ENCODE measurements around the gene MOK. TPM values are rescaled to one million over a fixed set of nuclear protein-coding genes. Genes with fewer than 3 reads are reported as not detected.

MOK gene
- total and polyA plus RNA-seq, 2 donors = 12.9 to 19.3 TPM

GRCh38 chr14:102225936-102226335 is 79.0 kb downstream of the MOK start:
- no peak overlapping the region for H3K27ac ChIP-seq (ENCODE audit: low read depth)
- 84% methylated on average over 15 of the region's 15 CpGs for WGBS
- H3K36me3 ChIP-seq (ENCODE audit: insufficient read depth) = peaks cover 2% of the 10 kb centered on the region
- no peaks in the 10 kb centered on the region for H3K4me1 ChIP-seq (ENCODE audit: insufficient read depth)
- H3K4me3 ChIP-seq (ENCODE audit: low read depth, low read length) = no peak overlapping the region
- no peak for DNase-seq (ENCODE audit: extremely low spot score)

GRCh38 chr14:102225386-102225785 is 79.6 kb downstream of the MOK start:
- H3K36me3 ChIP-seq (ENCODE audit: insufficient read depth) = peaks cover 2% of the 10 kb centered on the region
- no peak for DNase-seq (ENCODE audit: extremely low spot score)
- H3K27ac ChIP-seq (ENCODE audit: low read depth) = no peak overlapping the region
- H3K4me3 ChIP-seq (ENCODE audit: low read depth, low read length) = no peak overlapping the region
- H3K4me1 ChIP-seq (ENCODE audit: insufficient read depth) = no peaks in the 10 kb centered on the region
- WGBS = 94% methylated on average over 7 of the region's 7 CpGs

- H3K4me1 ChIP-seq (ENCODE audit: insufficient read depth) = no peaks in the 10 kb centered on the region
- H3K27ac ChIP-seq (ENCODE audit: low read depth) = no peak overlapping the region
- no peak for DNase-seq (ENCODE audit: extremely low spot score)
- H3K4me3 ChIP-seq (ENCODE audit: low read depth, low read length) = no peak overlapping the region
- WGBS = 89% methylated on average over 6 of the region's 6 CpGs
- H3K36me3 ChIP-seq (ENCODE audit: insufficient read depth) = peaks cover 2% of the 10 kb centered on the region
Observed at GRCh38 chr14:102223682-102224081, 81.3 kb downstream of the MOK start.

DNA sequence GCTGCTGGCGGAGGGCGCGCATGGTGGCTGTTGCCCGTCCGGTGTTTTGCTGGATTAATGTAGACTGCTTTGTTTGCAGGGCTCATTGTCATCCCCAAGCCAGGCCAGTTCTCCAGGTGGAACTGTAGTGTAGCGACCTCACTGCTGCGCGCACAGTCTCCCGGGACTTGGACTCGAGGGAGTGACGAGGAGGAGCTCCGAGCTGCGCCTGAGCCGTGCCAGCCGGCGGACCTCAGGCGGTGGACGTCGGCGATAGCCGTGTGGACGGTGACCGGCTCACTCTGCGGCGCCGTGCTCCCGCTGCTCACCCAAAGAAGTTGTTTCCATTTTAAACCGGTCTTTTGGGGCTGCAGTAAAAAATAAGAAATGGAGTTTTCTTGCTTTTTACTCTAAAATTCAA is 82.2 kb downstream of the MOK start:
- no peak overlapping the region for H3K4me3 ChIP-seq (ENCODE audit: low read depth, low read length)
- 96% methylated on average over 28 of the region's 28 CpGs for WGBS
- no peak for DNase-seq (ENCODE audit: extremely low spot score)
- no peaks in the 10 kb centered on the region for H3K4me1 ChIP-seq (ENCODE audit: insufficient read depth)
- H3K36me3 ChIP-seq (ENCODE audit: insufficient read depth) = peaks cover 2% of the 10 kb centered on the region
- no peak overlapping the region for H3K27ac ChIP-seq (ENCODE audit: low read depth)

DNA sequence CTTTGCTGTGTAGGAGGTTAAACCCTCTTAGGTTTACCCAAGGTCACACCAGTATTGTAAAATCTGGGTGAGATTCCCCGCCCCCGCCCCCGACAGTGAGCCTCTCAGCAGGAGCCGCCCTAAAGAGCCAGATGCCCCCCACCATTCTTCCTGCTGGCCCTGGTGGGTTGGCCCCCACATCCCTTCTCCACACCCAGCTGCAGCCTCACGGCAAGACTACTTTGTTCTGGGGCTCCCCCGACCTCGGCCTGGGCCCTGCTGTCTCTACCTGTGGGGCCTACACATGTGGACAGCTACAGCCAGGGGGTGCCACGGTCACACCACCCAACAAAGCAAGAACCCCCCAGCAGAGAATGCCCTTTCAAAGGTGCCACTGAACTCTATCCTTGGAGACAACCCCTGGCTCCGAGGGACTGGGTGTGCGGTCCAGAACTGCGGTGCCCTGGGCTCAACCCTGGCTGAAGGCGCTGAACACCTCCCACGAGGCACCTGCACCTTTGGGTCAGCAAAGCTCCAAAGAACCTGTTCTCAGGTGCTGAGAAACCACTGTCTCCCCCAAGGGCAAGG is 82.9 kb downstream of the MOK start:
- DNase-seq (ENCODE audit: extremely low spot score) = no peak
- H3K4me1 ChIP-seq (ENCODE audit: insufficient read depth) = no peaks in the 10 kb centered on the region
- no peaks in the 10 kb centered on the region for H3K36me3 ChIP-seq (ENCODE audit: insufficient read depth)
- no peak overlapping the region for H3K4me3 ChIP-seq (ENCODE audit: low read depth, low read length)
- H3K27ac ChIP-seq (ENCODE audit: low read depth) = no peak overlapping the region
- 87% methylated on average over 13 of the region's 13 CpGs for WGBS

DNA sequence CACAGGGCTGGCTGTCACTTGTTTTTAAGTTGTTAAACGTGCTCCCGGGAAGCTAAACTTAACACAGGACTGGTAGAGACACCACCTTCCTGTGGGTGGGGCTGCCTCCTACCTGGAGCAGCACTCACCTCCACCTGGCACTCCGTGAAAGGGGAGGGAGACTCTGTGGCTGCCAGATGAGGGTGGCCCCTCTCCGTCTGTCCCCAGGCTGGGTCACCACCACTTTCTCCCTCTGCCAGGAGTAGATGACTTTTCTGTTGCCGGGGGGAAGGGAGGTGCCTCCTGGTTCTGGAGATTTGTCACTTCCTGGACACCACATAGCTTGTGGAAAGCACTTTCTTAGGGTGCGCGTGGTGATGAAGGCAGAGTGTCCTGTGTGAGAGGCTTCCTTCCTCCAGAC is 83.9 kb downstream of the MOK start:
- Histone ChIP-seq H3K36me3 (ENCODE audit: insufficient read depth) (no peaks in the 10 kb centered on the region), H3K4me3 (ENCODE audit: low read depth, low read length) (no peak overlapping the region), H3K27ac (ENCODE audit: low read depth) (no peak overlapping the region), H3K4me1 (ENCODE audit: insufficient read depth) (no peaks in the 10 kb centered on the region)
- 53% methylated on average over 7 of the region's 7 CpGs for WGBS
- no peak for DNase-seq (ENCODE audit: extremely low spot score)

DNA sequence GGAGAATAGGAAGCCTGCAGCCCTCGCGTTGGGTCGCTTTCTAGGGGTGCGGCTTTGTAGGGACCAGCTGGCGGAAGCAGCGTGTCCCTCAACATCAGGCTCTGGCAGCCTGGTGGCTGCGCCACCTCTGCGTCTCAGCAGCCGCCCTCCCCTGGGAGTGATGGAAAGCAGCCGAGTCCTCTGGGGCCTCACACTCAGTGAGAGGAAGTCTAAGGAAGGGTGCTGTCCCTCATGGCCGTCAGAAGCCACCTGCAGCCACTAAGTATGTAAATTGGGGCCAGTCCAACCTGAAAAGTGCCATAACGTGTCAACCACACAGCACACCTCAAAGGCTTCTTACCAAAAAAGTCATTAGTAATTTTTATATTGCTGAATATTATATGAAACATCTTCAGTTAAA is 84.9 kb downstream of the MOK start:
- Histone ChIP-seq H3K4me1 (ENCODE audit: insufficient read depth) (no peaks in the 10 kb centered on the region), H3K36me3 (ENCODE audit: insufficient read depth) (no peaks in the 10 kb centered on the region), H3K27ac (ENCODE audit: low read depth) (no peak overlapping the region), H3K4me3 (ENCODE audit: low read depth, low read length) (no peak overlapping the region)
- DNase-seq (ENCODE audit: extremely low spot score) = no peak
- 95% methylated on average over 12 of the region's 12 CpGs for WGBS

- WGBS = 96% methylated on average over 16 of the region's 16 CpGs
- Histone ChIP-seq H3K4me3 (ENCODE audit: low read depth, low read length) (no peak overlapping the region), H3K27ac (ENCODE audit: low read depth) (no peak overlapping the region), H3K36me3 (ENCODE audit: insufficient read depth) (no peaks in the 10 kb centered on the region), H3K4me1 (ENCODE audit: insufficient read depth) (no peaks in the 10 kb centered on the region)
- no peak for DNase-seq (ENCODE audit: extremely low spot score)
Observed at GRCh38 chr14:102219316-102219715, 85.6 kb downstream of the MOK start.

DNA sequence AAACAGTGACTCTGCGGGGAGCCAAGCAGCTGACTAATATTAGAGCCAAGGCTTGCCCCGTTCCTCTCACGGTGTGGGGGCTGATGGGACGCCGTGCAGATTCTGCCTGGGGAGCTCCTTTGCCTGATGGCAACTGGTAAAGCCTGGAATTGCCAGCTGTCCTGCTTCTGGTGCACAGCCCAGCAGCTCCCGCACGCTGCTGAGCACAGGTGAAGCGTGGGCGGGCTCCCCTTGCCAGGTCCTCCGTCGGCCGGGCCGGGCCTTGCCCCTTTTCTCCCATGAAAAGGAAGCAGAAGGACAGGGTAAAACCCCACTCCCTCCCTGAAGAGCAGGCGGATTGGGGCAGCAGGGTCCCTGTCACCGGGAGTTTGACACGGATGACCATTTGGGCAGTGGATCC is 86.3 kb downstream of the MOK start:
- H3K4me3 ChIP-seq (ENCODE audit: low read depth, low read length) = no peak overlapping the region
- DNase-seq (ENCODE audit: extremely low spot score) = no peak
- no peak overlapping the region for H3K27ac ChIP-seq (ENCODE audit: low read depth)
- WGBS = 91% methylated on average over 16 of the region's 16 CpGs
- H3K4me1 ChIP-seq (ENCODE audit: insufficient read depth) = no peaks in the 10 kb centered on the region
- H3K36me3 ChIP-seq (ENCODE audit: insufficient read depth) = no peaks in the 10 kb centered on the region

GRCh38 chr14:102217987-102218421 is 87.0 kb downstream of the MOK start:
- H3K36me3 ChIP-seq (ENCODE audit: insufficient read depth) = no peaks in the 10 kb centered on the region
- H3K4me1 ChIP-seq (ENCODE audit: insufficient read depth) = no peaks in the 10 kb centered on the region
- no peak overlapping the region for H3K27ac ChIP-seq (ENCODE audit: low read depth)
- no peak for DNase-seq (ENCODE audit: extremely low spot score)
- H3K4me3 ChIP-seq (ENCODE audit: low read depth, low read length) = no peak overlapping the region
- WGBS = 91% methylated on average over 14 of the region's 14 CpGs

- Histone ChIP-seq H3K36me3 (ENCODE audit: insufficient read depth) (no peaks in the 10 kb centered on the region), H3K27ac (ENCODE audit: low read depth) (no peak overlapping the region), H3K4me3 (ENCODE audit: low read depth, low read length) (no peak overlapping the region), H3K4me1 (ENCODE audit: insufficient read depth) (no peaks in the 10 kb centered on the region)
- no peak for DNase-seq (ENCODE audit: extremely low spot score)
- 96% methylated on average over 10 of the region's 10 CpGs for WGBS
Observed at GRCh38 chr14:102217399-102217798, 87.6 kb downstream of the MOK start.

- Histone ChIP-seq H3K4me3 (ENCODE audit: low read depth, low read length) (no peak overlapping the region), H3K36me3 (ENCODE audit: insufficient read depth) (no peaks in the 10 kb centered on the region), H3K27ac (ENCODE audit: low read depth) (no peak overlapping the region), H3K4me1 (ENCODE audit: insufficient read depth) (no peaks in the 10 kb centered on the region)
- WGBS = 88% methylated on average over 20 of the region's 20 CpGs
- no peak for DNase-seq (ENCODE audit: extremely low spot score)
Observed at GRCh38 chr14:102215576-102216250, 89.3 kb downstream of the MOK start.

- H3K4me1 ChIP-seq (ENCODE audit: insufficient read depth) = no peaks in the 10 kb centered on the region
- no peak overlapping the region for H3K4me3 ChIP-seq (ENCODE audit: low read depth, low read length)
- 28% methylated on average over 12 of the region's 12 CpGs for WGBS
- H3K36me3 ChIP-seq (ENCODE audit: insufficient read depth) = no peaks in the 10 kb centered on the region
- DNase-seq (ENCODE audit: extremely low spot score) = no peak
- H3K27ac ChIP-seq (ENCODE audit: low read depth) = no peak overlapping the region
Observed at GRCh38 chr14:102215071-102215470, 89.9 kb downstream of the MOK start.

DNA sequence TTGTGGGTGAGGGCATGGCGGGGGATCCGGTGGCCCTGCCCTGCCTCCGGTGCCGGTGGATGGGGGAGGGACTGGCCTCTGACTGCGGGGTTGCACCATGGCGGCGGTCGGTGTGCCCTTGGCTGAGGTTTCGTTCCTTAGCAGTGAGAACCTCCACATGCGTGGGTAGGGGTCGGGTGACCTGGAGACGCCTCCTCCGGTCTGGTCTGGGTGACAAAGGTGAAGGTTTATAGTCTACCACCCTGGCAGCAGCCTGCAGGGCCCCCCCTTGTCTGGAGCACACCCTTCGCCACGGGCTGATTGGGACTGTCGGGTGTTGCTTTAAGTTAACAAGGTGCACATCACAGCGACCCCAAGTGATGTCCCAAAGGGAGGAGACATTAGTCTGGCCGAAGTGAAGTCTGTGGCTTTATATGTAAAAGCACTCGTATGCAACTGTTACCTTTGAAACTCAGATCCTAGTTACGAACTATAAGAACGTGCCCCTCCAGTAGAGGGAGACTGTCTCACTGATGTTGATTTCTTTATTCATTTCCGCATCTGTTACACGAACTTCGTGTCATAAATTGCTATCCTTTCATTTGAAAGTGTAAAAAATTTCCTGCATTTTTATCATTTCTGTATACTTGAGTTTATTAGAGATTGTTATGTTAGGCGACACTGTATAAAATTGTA is 90.8 kb downstream of the MOK start:
- Histone ChIP-seq H3K4me3 (ENCODE audit: low read depth, low read length) (no peak overlapping the region), H3K27ac (ENCODE audit: low read depth) (no peak overlapping the region), H3K36me3 (ENCODE audit: insufficient read depth) (peaks cover 3% of the 10 kb centered on the region), H3K4me1 (ENCODE audit: insufficient read depth) (no peaks in the 10 kb centered on the region)
- WGBS = 94% methylated on average over 25 of the region's 25 CpGs
- DNase-seq (ENCODE audit: extremely low spot score) = no peak
